Measurements from ENCODE around the gene TSPAN16.

Gene TSPAN16

GRCh38 chr19:11263726-11264125 is 32.2 kb upstream of the TSPAN16 start:
- H3K4me1 Mint-ChIP-seq (ENCODE audit: low read depth): no peaks in the 10 kb centered on the region
- no peaks in the 10 kb centered on the region for H3K36me3 Mint-ChIP-seq (ENCODE audit: low read depth)
- H3K4me3 Mint-ChIP-seq: no peak overlapping the region
- peaks cover 78% of the 10 kb centered on the region for H3K27me3 Mint-ChIP-seq (ENCODE audit: low read depth)
- H3K9me3 Mint-ChIP-seq: no peaks in the 10 kb centered on the region
- no peak overlapping the region for H3K27ac Mint-ChIP-seq

GRCh38 chr19:11264452-11265176 is 31.3 kb upstream of the TSPAN16 start:
- Mint-ChIP-seq H3K36me3 (ENCODE audit: low read depth) (no peaks in the 10 kb centered on the region), H3K4me1 (ENCODE audit: low read depth) (peaks cover 2% of the 10 kb centered on the region), H3K27me3 (ENCODE audit: low read depth) (peaks cover 81% of the 10 kb centered on the region), H3K9me3 (no peaks in the 10 kb centered on the region), H3K27ac (no peak overlapping the region), H3K4me3 (no peak overlapping the region)

GRCh38 chr19:11265177-11265784 is 30.7 kb upstream of the TSPAN16 start:
- H3K4me1 Mint-ChIP-seq (ENCODE audit: low read depth): peaks cover 2% of the 10 kb centered on the region
- no peak overlapping the region for H3K4me3 Mint-ChIP-seq
- H3K27me3 Mint-ChIP-seq (ENCODE audit: low read depth): peaks cover 79% of the 10 kb centered on the region
- no peaks in the 10 kb centered on the region for H3K36me3 Mint-ChIP-seq (ENCODE audit: low read depth)
- H3K27ac Mint-ChIP-seq: no peak overlapping the region
- no peaks in the 10 kb centered on the region for H3K9me3 Mint-ChIP-seq

GRCh38 chr19:11265785-11266236 is 30.1 kb upstream of the TSPAN16 start:
- peaks cover 2% of the 10 kb centered on the region for H3K4me1 Mint-ChIP-seq (ENCODE audit: low read depth)
- H3K4me3 Mint-ChIP-seq: no peak overlapping the region
- H3K9me3 Mint-ChIP-seq: no peaks in the 10 kb centered on the region
- peaks cover 78% of the 10 kb centered on the region for H3K27me3 Mint-ChIP-seq (ENCODE audit: low read depth)
- H3K27ac Mint-ChIP-seq: no peak overlapping the region
- no peaks in the 10 kb centered on the region for H3K36me3 Mint-ChIP-seq (ENCODE audit: low read depth)

- H3K4me3 Mint-ChIP-seq: no peak overlapping the region
- H3K27me3 Mint-ChIP-seq (ENCODE audit: low read depth): peaks cover 74% of the 10 kb centered on the region
- H3K27ac Mint-ChIP-seq: no peak overlapping the region
- H3K36me3 Mint-ChIP-seq (ENCODE audit: low read depth): no peaks in the 10 kb centered on the region
- no peaks in the 10 kb centered on the region for H3K9me3 Mint-ChIP-seq
- peaks cover 2% of the 10 kb centered on the region for H3K4me1 Mint-ChIP-seq (ENCODE audit: low read depth)
Measured at GRCh38 chr19:11267316-11268085, 28.5 kb upstream of the TSPAN16 start.

- H3K36me3 Mint-ChIP-seq (ENCODE audit: low read depth): no peaks in the 10 kb centered on the region
- H3K4me1 Mint-ChIP-seq (ENCODE audit: low read depth): peaks cover 2% of the 10 kb centered on the region
- no peak overlapping the region for H3K4me3 Mint-ChIP-seq
- no peak overlapping the region for H3K27ac Mint-ChIP-seq
- H3K27me3 Mint-ChIP-seq (ENCODE audit: low read depth): peaks cover 72% of the 10 kb centered on the region
- H3K9me3 Mint-ChIP-seq: no peaks in the 10 kb centered on the region
Measured at GRCh38 chr19:11268783-11269267, 27.1 kb upstream of the TSPAN16 start.

GRCh38 chr19:11269408-11269807 is 26.6 kb upstream of the TSPAN16 start:
- H3K4me3 Mint-ChIP-seq: no peak overlapping the region
- H3K4me1 Mint-ChIP-seq (ENCODE audit: low read depth): peaks cover 2% of the 10 kb centered on the region
- no peaks in the 10 kb centered on the region for H3K36me3 Mint-ChIP-seq (ENCODE audit: low read depth)
- no peaks in the 10 kb centered on the region for H3K9me3 Mint-ChIP-seq
- H3K27ac Mint-ChIP-seq: no peak overlapping the region
- peaks cover 71% of the 10 kb centered on the region for H3K27me3 Mint-ChIP-seq (ENCODE audit: low read depth)

GRCh38 chr19:11273296-11273695 is 22.7 kb upstream of the TSPAN16 start:
- H3K27ac Mint-ChIP-seq: no peak overlapping the region
- H3K4me1 Mint-ChIP-seq (ENCODE audit: low read depth): peaks cover 2% of the 10 kb centered on the region
- peaks cover 3% of the 10 kb centered on the region for H3K9me3 Mint-ChIP-seq
- no peak overlapping the region for H3K4me3 Mint-ChIP-seq
- H3K27me3 Mint-ChIP-seq (ENCODE audit: low read depth): peaks cover 57% of the 10 kb centered on the region
- H3K36me3 Mint-ChIP-seq (ENCODE audit: low read depth): peaks cover 2% of the 10 kb centered on the region

- no peak overlapping the region for H3K4me3 Mint-ChIP-seq
- H3K9me3 Mint-ChIP-seq: peaks cover 3% of the 10 kb centered on the region
- peaks cover 2% of the 10 kb centered on the region for H3K36me3 Mint-ChIP-seq (ENCODE audit: low read depth)
- H3K27ac Mint-ChIP-seq: no peak overlapping the region
- peaks cover 54% of the 10 kb centered on the region for H3K27me3 Mint-ChIP-seq (ENCODE audit: low read depth)
- peaks cover 2% of the 10 kb centered on the region for H3K4me1 Mint-ChIP-seq (ENCODE audit: low read depth)
Measured at GRCh38 chr19:11273989-11274388, 22.0 kb upstream of the TSPAN16 start.

- H3K4me1 Mint-ChIP-seq (ENCODE audit: low read depth): peaks cover 4% of the 10 kb centered on the region
- no peak overlapping the region for H3K4me3 Mint-ChIP-seq
- peaks cover 2% of the 10 kb centered on the region for H3K36me3 Mint-ChIP-seq (ENCODE audit: low read depth)
- H3K27ac Mint-ChIP-seq: no peak overlapping the region
- H3K27me3 Mint-ChIP-seq (ENCODE audit: low read depth): peaks cover 50% of the 10 kb centered on the region
- peaks cover 5% of the 10 kb centered on the region for H3K9me3 Mint-ChIP-seq
Measured at GRCh38 chr19:11274533-11275086, 21.4 kb upstream of the TSPAN16 start.

- no peak overlapping the region for H3K4me3 Mint-ChIP-seq
- H3K9me3 Mint-ChIP-seq: peaks cover 7% of the 10 kb centered on the region
- H3K4me1 Mint-ChIP-seq (ENCODE audit: low read depth): peaks cover 13% of the 10 kb centered on the region
- peaks cover 5% of the 10 kb centered on the region for H3K36me3 Mint-ChIP-seq (ENCODE audit: low read depth)
- H3K27me3 Mint-ChIP-seq (ENCODE audit: low read depth): peaks cover 60% of the 10 kb centered on the region
- no peak overlapping the region for H3K27ac Mint-ChIP-seq
Measured at GRCh38 chr19:11278670-11279069, 17.3 kb upstream of the TSPAN16 start.

- H3K4me1 Mint-ChIP-seq (ENCODE audit: low read depth): peaks cover 13% of the 10 kb centered on the region
Measured at GRCh38 chr19:11279505-11280236, 16.3 kb upstream of the TSPAN16 start.

GRCh38 chr19:11281356-11282049 is 14.5 kb upstream of the TSPAN16 start:
- peaks cover 5% of the 10 kb centered on the region for H3K36me3 Mint-ChIP-seq (ENCODE audit: low read depth)
- H3K4me3 Mint-ChIP-seq: no peak overlapping the region
- H3K27me3 Mint-ChIP-seq (ENCODE audit: low read depth): peaks cover 66% of the 10 kb centered on the region
- peaks cover 13% of the 10 kb centered on the region for H3K4me1 Mint-ChIP-seq (ENCODE audit: low read depth)
- H3K9me3 Mint-ChIP-seq: peaks cover 7% of the 10 kb centered on the region
- H3K27ac Mint-ChIP-seq: no peak overlapping the region

More at GRCh38 chr19:11279505-11280236, 16.3 kb upstream of the TSPAN16 start:
- peak overlapping the region; percentile 75 for H3K27ac Mint-ChIP-seq
- H3K4me3 Mint-ChIP-seq: peak overlapping the region; percentile 35
- peaks cover 60% of the 10 kb centered on the region for H3K27me3 Mint-ChIP-seq (ENCODE audit: low read depth)
- H3K36me3 Mint-ChIP-seq (ENCODE audit: low read depth): peaks cover 5% of the 10 kb centered on the region
- H3K9me3 Mint-ChIP-seq: peaks cover 7% of the 10 kb centered on the region
